Measurements from ENCODE around the gene EPN2.
"Not testable (repeated sequence)": the region's sequence is repeated elsewhere in the genome, so short reads cannot be mapped to it uniquely, and the experiment has no call there.

Gene EPN2

GRCh38 chr17:19345486-19346350 lies 108.6 kb downstream of the EPN2 start:
- no peak for DNase-seq (ENCODE audit: low read depth)

- DNase-seq (ENCODE audit: low read depth): no peak
These were observed 109.4 kb downstream of the EPN2 start for GRCh38 chr17:19346351-19347255.

GRCh38 chr17:19347323-19348080 lies 110.3 kb downstream of the EPN2 start:
- DNase-seq (ENCODE audit: low read depth): no peak

GRCh38 chr17:19348081-19348650 lies 111.0 kb downstream of the EPN2 start:
- DNase-seq (ENCODE audit: low read depth): no peak

GRCh38 chr17:19348806-19349205 lies 111.6 kb downstream of the EPN2 start:
- DNase-seq (ENCODE audit: low read depth): no peak

GRCh38 chr17:19353401-19353800 lies 116.2 kb downstream of the EPN2 start:
- not testable (repeated sequence) for DNase-seq (ENCODE audit: low read depth)

- DNase-seq (ENCODE audit: low read depth): no peak
These were observed 117.6 kb downstream of the EPN2 start for GRCh38 chr17:19354748-19355147.

GRCh38 chr17:19357351-19357750 lies 120.2 kb downstream of the EPN2 start:
- DNase-seq (ENCODE audit: low read depth): no peak

GRCh38 chr17:19357761-19358160 lies 120.6 kb downstream of the EPN2 start:
- DNase-seq (ENCODE audit: low read depth): no peak

- DNase-seq (ENCODE audit: low read depth): no peak
These were observed 122.0 kb downstream of the EPN2 start for GRCh38 chr17:19359151-19359550.

- no peak for DNase-seq (ENCODE audit: low read depth)
These were observed 122.7 kb downstream of the EPN2 start for GRCh38 chr17:19359856-19360255.

GRCh38 chr17:19360772-19361171 lies 123.6 kb downstream of the EPN2 start:
- no peak for DNase-seq (ENCODE audit: low read depth)

GRCh38 chr17:19361326-19361725 lies 124.2 kb downstream of the EPN2 start:
- no peak for DNase-seq (ENCODE audit: low read depth)

GRCh38 chr17:19361944-19362276 lies 124.7 kb downstream of the EPN2 start:
- DNase-seq (ENCODE audit: low read depth): no peak

- peak; percentile 87 for DNase-seq (ENCODE audit: low read depth)
These were observed 125.3 kb downstream of the EPN2 start, which contains the start of gene B9D1 for GRCh38 chr17:19362277-19363113. Gene B9D1, minus strand, starts transcription at chr17:19362723. Its CDS starts 154 bp downstream, at chr17:19362569.

GRCh38 chr17:19363114-19363438 lies 125.9 kb downstream of the EPN2 start:
- no peak for DNase-seq (ENCODE audit: low read depth)

GRCh38 chr17:19363460-19364035 lies 126.4 kb downstream of the EPN2 start:
- DNase-seq (ENCODE audit: low read depth): no peak

- DNase-seq (ENCODE audit: low read depth): no peak
These were observed 127.7 kb downstream of the EPN2 start for GRCh38 chr17:19364699-19365498.

- no peak for DNase-seq (ENCODE audit: low read depth)
These were observed 128.3 kb downstream of the EPN2 start for GRCh38 chr17:19365499-19365817.

Data from activated gamma-delta T cell treated with anti-CD3 and anti-CD28 coated beads, Interleukin-2, amount 50 U/mL, for 16 hours (primary cell).